Measurements from ENCODE around the gene SERINC5.
"Not testable (repeated sequence)": the region's sequence is repeated elsewhere in the genome, so short reads cannot be mapped to it uniquely, and the experiment has no call there.

SERINC5 gene

GRCh38 chr5:80277191-80277590 is 21.3 kb upstream of the SERINC5 start:
- TF ChIP-seq CTCF (IDR thresholded peaks at IDR 0.05; ENCODE audit: low read depth, low read length) = no peak

GRCh38 chr5:80276186-80276585 is 20.3 kb upstream of the SERINC5 start:
- Histone ChIP-seq H3K27me3 (no peaks in the 10 kb centered on the region), H3K4me1 (no peaks in the 10 kb centered on the region), H3K4me3 (ENCODE audit: low read depth, low read length) (no peak overlapping the region), H3K36me3 (no peaks in the 10 kb centered on the region), H3K9me3 (no peaks in the 10 kb centered on the region)
- TF ChIP-seq CTCF (IDR thresholded peaks at IDR 0.05; ENCODE audit: low read depth, low read length) = no peak
- no peak for DNase-seq

More at GRCh38 chr5:80277191-80277590, 21.3 kb upstream of the SERINC5 start:
- Histone ChIP-seq H3K4me1 (peaks cover 4% of the 10 kb centered on the region; the same call in 1 of the 2 replicates), H3K4me3 (ENCODE audit: low read depth, low read length) (no peak overlapping the region), H3K9me3 (no peaks in the 10 kb centered on the region), H3K27me3 (no peaks in the 10 kb centered on the region), H3K36me3 (no peaks in the 10 kb centered on the region)
- no peak for DNase-seq

GRCh38 chr5:80275347-80275746 is 19.5 kb upstream of the SERINC5 start:
- Histone ChIP-seq H3K4me3 (ENCODE audit: low read depth, low read length) (no peak overlapping the region), H3K36me3 (no peaks in the 10 kb centered on the region), H3K27me3 (no peaks in the 10 kb centered on the region), H3K9me3 (no peaks in the 10 kb centered on the region), H3K4me1 (no peaks in the 10 kb centered on the region)
- peak; percentile 46 for DNase-seq
- peak; percentile 83 for TF ChIP-seq CTCF (IDR thresholded peaks at IDR 0.05; ENCODE audit: low read depth, low read length)

GRCh38 chr5:80270543-80270942 is 14.7 kb upstream of the SERINC5 start:
- not testable (repeated sequence) for H3K36me3 ChIP-seq; H3K9me3 ChIP-seq; H3K4me3 ChIP-seq (ENCODE audit: low read depth, low read length); DNase-seq; H3K4me1 ChIP-seq; H3K27me3 ChIP-seq

GRCh38 chr5:80269991-80270438 is 14.2 kb upstream of the SERINC5 start:
- no peak for TF ChIP-seq CTCF (IDR thresholded peaks at IDR 0.05; ENCODE audit: low read depth, low read length)
- no peaks in the 10 kb centered on the region for H3K9me3 ChIP-seq
- no peaks in the 10 kb centered on the region for H3K27me3 ChIP-seq
- no peaks in the 10 kb centered on the region for H3K4me1 ChIP-seq
- no peaks in the 10 kb centered on the region for H3K36me3 ChIP-seq
- no peak for DNase-seq
- no peak overlapping the region for H3K4me3 ChIP-seq (ENCODE audit: low read depth, low read length)

GRCh38 chr5:80268916-80269315 is 13.1 kb upstream of the SERINC5 start:
- no peak for DNase-seq
- no peaks in the 10 kb centered on the region for H3K9me3 ChIP-seq
- H3K27me3 ChIP-seq = no peaks in the 10 kb centered on the region
- no peaks in the 10 kb centered on the region for H3K36me3 ChIP-seq
- no peak overlapping the region for H3K4me3 ChIP-seq (ENCODE audit: low read depth, low read length)
- H3K4me1 ChIP-seq = no peaks in the 10 kb centered on the region
- no peak for TF ChIP-seq CTCF (IDR thresholded peaks at IDR 0.05; ENCODE audit: low read depth, low read length)

- H3K4me1 ChIP-seq = no peaks in the 10 kb centered on the region
- H3K27me3 ChIP-seq = no peaks in the 10 kb centered on the region
- no peak for DNase-seq
- H3K9me3 ChIP-seq = no peaks in the 10 kb centered on the region
- TF ChIP-seq CTCF (IDR thresholded peaks at IDR 0.05; ENCODE audit: low read depth, low read length) = no peak
- H3K36me3 ChIP-seq = no peaks in the 10 kb centered on the region
- H3K4me3 ChIP-seq (ENCODE audit: low read depth, low read length) = no peak overlapping the region
Measured at GRCh38 chr5:80266566-80266965, 10.7 kb upstream of the SERINC5 start.
